Thyroid gland (tissue), 4 donors: ENCODE measurements around the gene TMEM131. TPM values are rescaled to one million over a fixed set of nuclear protein-coding genes. Genes with fewer than 3 reads are reported as not detected.
A peak's percentile ranks its signal among the peaks of the same experiment; 100 is the strongest.

Source experiments
- DNase-seq, 2 donors: peaks; one replicate each; pipeline ENCODE4 v3.0.0-alpha.2; 2019
- H3K27ac ChIP-seq, 3 donors: fragments of 200-600 bp; sonication (generic); 1 replicate in 2 of 3; 2 replicates in 1 of 3; pipeline ENCODE4 v1.5.1; 2016 to 2019; ENCODE audit warnings: mild to moderate bottlenecking in 1 of 3, moderate library complexity in 1 of 3
- H3K27me3 ChIP-seq: fragments of 200-600 bp; sonication (generic); one replicate; pipeline ENCODE4 v1.5.1; 2019
- H3K36me3 ChIP-seq, 2 donors: fragments of 200-600 bp; sonication (generic); one replicate each; pipeline ENCODE4 v1.5.1; 2016 to 2019
- H3K4me1 ChIP-seq, 2 donors: fragments of 200-600 bp; sonication (generic); one replicate each; pipeline ENCODE4 v1.5.1; 2017 to 2019
- H3K4me3 ChIP-seq, 3 donors: fragments of 200-600 bp; sonication (generic); replicated peaks in 1 of 3; 1 replicate in 2 of 3; 2 replicates in 1 of 3; pipeline ENCODE4 v1.5.1; 2016; ENCODE audit warnings: mild to moderate bottlenecking in 1 of 3
- H3K9me3 ChIP-seq: fragments of 200-600 bp; sonication (generic); one replicate; pipeline ENCODE4 v1.5.1; 2017
- POLR2A ChIP-seq, 2 donors: fragments of 450-650 bp; IDR thresholded peaks; one replicate each; pipeline ENCODE4 v1.6.1; 2017; ENCODE audit warnings: antibody characterized with exemption in 2 of 2, mild to moderate bottlenecking in 2 of 2, moderate library complexity in 1 of 2
- WGBS, 2 donors: methylation state at CpG; one replicate each; pipeline ENCODE4 v1.1.5; 2017; 5-methylcytosine and 5-hydroxymethylcytosine counted together
- intact Hi-C: fragments of 100-400 bp; cut with DNase I; formaldehyde crosslinking; loops from one replicate; pipeline ENCODE4 v1.15.1; 2023
- total RNA-seq, 4 donors: library from RNA; depleted of rRNA; stranded (reverse); fragments of >200 nt; gene quantifications; one replicate each; pipeline ENCODE4 v1.2.3, GENCODE V29; 2016
- TF ChIP-seq, protein P1 (sequence below), 6 experiments: fragments of 200-600 bp in 3 of 6; fragments of 450-650 bp in 3 of 6; sonication (generic) in 3 of 6; IDR thresholded peaks; one replicate each; pipeline ENCODE4 v1.5.1; 2016 to 2019; ENCODE audit warnings: antibody characterized with exemption in 6 of 6, mild to moderate bottlenecking in 2 of 6, inconsistent platforms in 1 of 6, moderate library complexity in 1 of 6

Gene TMEM131
- total RNA-seq, 4 donors from 2014 or later = 28.6 to 47.0 (median 35.2) TPM

DNA sequence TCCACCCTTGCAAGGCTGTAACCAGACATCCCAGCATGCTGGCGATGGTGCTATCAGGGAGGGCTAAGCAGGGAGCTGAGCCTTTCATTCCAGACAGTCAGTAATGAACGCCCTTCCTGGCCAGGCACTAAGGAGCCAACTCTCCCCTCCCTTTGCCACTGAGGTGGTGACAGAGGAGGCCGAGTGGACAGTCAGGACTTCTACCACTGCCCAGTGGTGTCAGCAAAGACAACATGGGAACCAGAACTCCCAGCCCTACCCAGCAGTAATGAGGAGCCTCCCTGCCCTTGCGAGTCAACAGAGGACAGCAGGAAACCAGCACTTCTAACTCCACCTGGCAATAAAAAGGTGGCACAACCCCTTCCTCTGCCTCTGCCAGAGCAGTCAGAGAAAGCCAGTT is 213.8 kb downstream of the TMEM131 start:
- Histone ChIP-seq H3K27me3 (no peaks in the 10 kb centered on the region), H3K9me3 (no peaks in the 10 kb centered on the region), H3K27ac (no peak overlapping the region), H3K4me3 (no peak overlapping the region), H3K36me3 (no peaks in the 10 kb centered on the region), H3K4me1 (no peaks in the 10 kb centered on the region)
- WGBS, 2 donors = 86 to 87% methylated on average over 4 of the region's 4 CpGs
- TF ChIP-seq POLR2A (IDR thresholded peaks at IDR 0.05) = no peak
- TF ChIP-seq, protein P1, sequence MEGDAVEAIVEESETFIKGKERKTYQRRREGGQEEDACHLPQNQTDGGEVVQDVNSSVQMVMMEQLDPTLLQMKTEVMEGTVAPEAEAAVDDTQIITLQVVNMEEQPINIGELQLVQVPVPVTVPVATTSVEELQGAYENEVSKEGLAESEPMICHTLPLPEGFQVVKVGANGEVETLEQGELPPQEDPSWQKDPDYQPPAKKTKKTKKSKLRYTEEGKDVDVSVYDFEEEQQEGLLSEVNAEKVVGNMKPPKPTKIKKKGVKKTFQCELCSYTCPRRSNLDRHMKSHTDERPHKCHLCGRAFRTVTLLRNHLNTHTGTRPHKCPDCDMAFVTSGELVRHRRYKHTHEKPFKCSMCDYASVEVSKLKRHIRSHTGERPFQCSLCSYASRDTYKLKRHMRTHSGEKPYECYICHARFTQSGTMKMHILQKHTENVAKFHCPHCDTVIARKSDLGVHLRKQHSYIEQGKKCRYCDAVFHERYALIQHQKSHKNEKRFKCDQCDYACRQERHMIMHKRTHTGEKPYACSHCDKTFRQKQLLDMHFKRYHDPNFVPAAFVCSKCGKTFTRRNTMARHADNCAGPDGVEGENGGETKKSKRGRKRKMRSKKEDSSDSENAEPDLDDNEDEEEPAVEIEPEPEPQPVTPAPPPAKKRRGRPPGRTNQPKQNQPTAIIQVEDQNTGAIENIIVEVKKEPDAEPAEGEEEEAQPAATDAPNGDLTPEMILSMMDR (IDR thresholded peaks at IDR 0.05) = no peak
- DNase-seq = no peak
- intact Hi-C loops = no loop called here

DNA sequence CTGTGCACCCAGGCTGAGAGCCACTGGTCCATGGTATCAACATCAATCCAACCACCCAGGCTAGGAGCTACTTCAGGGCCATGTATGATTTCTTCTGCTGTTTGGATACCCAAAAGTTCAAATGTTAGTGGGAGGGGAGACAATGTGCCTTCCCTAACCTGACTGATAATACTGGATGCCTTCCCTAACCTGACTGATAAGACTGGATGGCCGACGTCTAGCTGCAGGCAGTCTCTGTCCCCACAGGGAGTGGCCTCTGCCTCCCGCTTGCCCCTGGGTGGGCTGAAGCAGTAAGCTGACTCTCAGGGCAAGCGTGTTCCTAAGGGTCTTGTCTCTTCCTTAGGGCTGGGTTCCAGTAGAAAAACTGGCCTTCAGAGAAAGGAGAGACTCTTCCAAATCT is 216.6 kb downstream of the TMEM131 start:
- TF ChIP-seq, protein P1 (IDR thresholded peaks at IDR 0.05) = no peak
- no peak for TF ChIP-seq POLR2A (IDR thresholded peaks at IDR 0.05)

DNA sequence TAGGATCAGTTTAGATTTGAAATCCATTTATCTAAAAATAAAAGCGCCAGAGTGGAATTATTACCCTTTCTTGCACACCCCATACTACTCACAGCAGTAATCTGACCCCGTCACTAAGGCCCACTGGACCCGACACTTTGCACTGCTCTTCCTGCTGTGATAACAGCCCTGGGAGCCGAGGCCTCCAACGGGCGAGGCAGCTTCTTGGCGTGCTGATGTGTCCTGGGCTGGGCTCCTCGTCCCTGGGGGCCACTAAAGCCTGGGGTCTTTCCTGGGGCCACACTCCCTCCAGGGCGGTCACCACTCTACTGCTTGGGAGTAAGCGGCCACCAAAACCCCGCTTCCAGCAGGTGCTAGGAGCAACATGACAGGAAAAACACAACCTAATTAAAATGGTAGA is 220.7 kb downstream of the TMEM131 start:
- intact Hi-C loops = no loop called here
- Histone ChIP-seq H3K27ac (no peak overlapping the region), H3K4me1 (no peaks in the 10 kb centered on the region), H3K27me3 (no peaks in the 10 kb centered on the region), H3K36me3 (peaks cover 14 to 18% of the 10 kb centered on the region in 2 donors), H3K9me3 (no peaks in the 10 kb centered on the region), H3K4me3 (no peak overlapping the region)
- WGBS, 2 donors = 90 to 92% methylated on average over 10 to 11 of the region's 11 CpGs
- no peak for DNase-seq
- no peak for TF ChIP-seq POLR2A (IDR thresholded peaks at IDR 0.05)
- TF ChIP-seq, protein P1 (IDR thresholded peaks at IDR 0.05) = no peak

More for the DNA sequence above, 216.6 kb downstream of the TMEM131 start:
- no peak for DNase-seq
- no peak overlapping the region for H3K27ac ChIP-seq
- no peaks in the 10 kb centered on the region for H3K4me1 ChIP-seq
- 92% methylated on average over 4 of the region's 4 CpGs; no CpG with 5 or more reads in 1 of the 2 donors for WGBS, 2 donors
- H3K9me3 ChIP-seq = no peaks in the 10 kb centered on the region
- peaks cover 8% of the 10 kb centered on the region in 2 donors for H3K36me3 ChIP-seq
- H3K27me3 ChIP-seq = no peaks in the 10 kb centered on the region
- intact Hi-C loops = no loop called here
- H3K4me3 ChIP-seq = no peak overlapping the region

DNA sequence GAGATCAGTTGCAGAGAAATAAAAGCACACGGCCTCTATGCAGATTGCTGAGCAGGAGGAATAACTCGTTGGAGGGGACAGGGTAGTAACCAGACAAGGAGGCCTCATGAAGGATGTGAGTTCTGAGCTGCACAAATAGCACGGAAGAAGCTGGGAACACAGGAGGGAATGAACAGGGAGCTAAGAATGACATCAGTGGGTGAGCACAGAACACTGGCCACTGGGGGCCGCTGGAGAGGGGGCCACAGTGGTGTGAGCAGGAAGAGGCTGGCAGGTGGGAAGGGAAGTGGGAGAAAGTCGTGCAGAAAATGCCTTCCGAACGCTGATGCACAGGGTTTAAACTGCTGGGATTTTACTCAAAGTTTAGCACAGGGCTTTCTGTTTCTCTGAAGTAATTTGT is 221.3 kb downstream of the TMEM131 start:
- H3K27me3 ChIP-seq = no peaks in the 10 kb centered on the region
- H3K4me3 ChIP-seq = no peak overlapping the region
- H3K4me1 ChIP-seq = no peaks in the 10 kb centered on the region
- peaks cover 14 to 18% of the 10 kb centered on the region in 2 donors for H3K36me3 ChIP-seq
- TF ChIP-seq, protein P1 (IDR thresholded peaks at IDR 0.05) = peak in 1 of 6 experiments; percentile 4
- no peak for TF ChIP-seq POLR2A (IDR thresholded peaks at IDR 0.05)
- H3K9me3 ChIP-seq = no peaks in the 10 kb centered on the region
- 67 to 76% methylated on average over 7 of the region's 7 CpGs for WGBS, 2 donors
- DNase-seq = no peak
- no peak overlapping the region for H3K27ac ChIP-seq
- intact Hi-C loops = no loop called here

DNA sequence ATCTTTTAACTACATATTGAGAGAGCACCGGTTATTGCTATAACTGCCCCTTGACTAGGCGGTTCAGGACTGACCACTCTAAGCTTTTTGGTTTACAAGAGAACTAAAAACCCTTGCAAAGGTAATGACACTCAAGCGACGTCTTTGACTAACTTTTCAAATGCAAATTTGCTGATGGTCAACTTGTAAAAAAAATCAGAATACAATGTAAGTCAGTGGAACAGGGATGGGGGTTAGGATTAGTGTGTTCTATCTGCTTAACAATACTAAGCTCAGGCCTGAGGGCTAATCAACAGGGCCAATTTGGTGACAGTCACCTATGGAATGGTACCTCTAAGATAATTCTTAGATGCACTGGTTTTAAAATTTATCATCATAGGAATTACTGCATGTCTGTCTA is 225.3 kb downstream of the TMEM131 start:
- DNase-seq = no peak
- WGBS, 2 donors = 68 to 70% methylated on average over 4 of the region's 4 CpGs
- Histone ChIP-seq H3K4me3 (no peak overlapping the region), H3K4me1 (peaks cover 1 to 12% of the 10 kb centered on the region in 2 donors), H3K27me3 (no peaks in the 10 kb centered on the region), H3K36me3 (peaks cover 12 to 14% of the 10 kb centered on the region in 2 donors), H3K27ac (no peak overlapping the region), H3K9me3 (no peaks in the 10 kb centered on the region)
- intact Hi-C loops = no loop called here
- TF ChIP-seq, protein P1 (IDR thresholded peaks at IDR 0.05) = no peak
- no peak for TF ChIP-seq POLR2A (IDR thresholded peaks at IDR 0.05)
